Measurements from ENCODE around the gene LMNB1. TPM values are rescaled to one million over a fixed set of nuclear protein-coding genes. Genes with fewer than 3 reads are reported as not detected.
"Not testable (repeated sequence)": the region's sequence is repeated elsewhere in the genome, so short reads cannot be mapped to it uniquely, and the experiment has no call there.

Gene LMNB1
- total RNA-seq, 1 donor from 2014 or later: 223 TPM

GRCh38 chr5:126816649-126817048 is 39.7 kb downstream of the LMNB1 start:
- Mint-ChIP-seq H3K27ac (peak overlapping the region; percentile 52), H3K27me3 (no peaks in the 10 kb centered on the region), H3K9me3 (no peaks in the 10 kb centered on the region), H3K4me3 (no peak overlapping the region), H3K36me3 (ENCODE audit: low read depth) (peaks cover 63% of the 10 kb centered on the region), H3K4me1 (peaks cover 28% of the 10 kb centered on the region)
- intact Hi-C loops (cut with micrococcal nuclease): no loop called here
- DNase-seq: no peak

GRCh38 chr5:126818736-126819135 is 41.8 kb downstream of the LMNB1 start:
- H3K36me3 Mint-ChIP-seq (ENCODE audit: low read depth): peaks cover 66% of the 10 kb centered on the region
- H3K4me1 Mint-ChIP-seq: peaks cover 21% of the 10 kb centered on the region
- H3K4me3 Mint-ChIP-seq: no peak overlapping the region
- no peak overlapping the region for H3K27ac Mint-ChIP-seq
- no peaks in the 10 kb centered on the region for H3K9me3 Mint-ChIP-seq
- DNase-seq: no peak
- no peaks in the 10 kb centered on the region for H3K27me3 Mint-ChIP-seq
- intact Hi-C loops (cut with micrococcal nuclease): no loop called here

GRCh38 chr5:126819253-126819652 is 42.3 kb downstream of the LMNB1 start:
- no peaks in the 10 kb centered on the region for H3K27me3 Mint-ChIP-seq
- no peak overlapping the region for H3K4me3 Mint-ChIP-seq
- no peak overlapping the region for H3K27ac Mint-ChIP-seq
- no peaks in the 10 kb centered on the region for H3K9me3 Mint-ChIP-seq
- peaks cover 60% of the 10 kb centered on the region for H3K36me3 Mint-ChIP-seq (ENCODE audit: low read depth)
- intact Hi-C loops (cut with micrococcal nuclease): no loop called here
- H3K4me1 Mint-ChIP-seq: peaks cover 20% of the 10 kb centered on the region
- no peak for DNase-seq

- Mint-ChIP-seq H3K36me3 (ENCODE audit: low read depth) (peaks cover 67% of the 10 kb centered on the region), H3K4me3 (no peak overlapping the region), H3K4me1 (peaks cover 11% of the 10 kb centered on the region), H3K9me3 (no peaks in the 10 kb centered on the region), H3K27ac (peak overlapping the region; percentile 16), H3K27me3 (no peaks in the 10 kb centered on the region)
- no peak for DNase-seq
- intact Hi-C loops (cut with micrococcal nuclease): loop anchor here (2.0 kb wide), 1 partner anchor 14 kb away; no protein-coding TSS in a partner anchor
These were observed 49.8 kb downstream of the LMNB1 start for GRCh38 chr5:126826619-126827215.

- H3K4me3 Mint-ChIP-seq: no peak overlapping the region
- H3K9me3 Mint-ChIP-seq: no peaks in the 10 kb centered on the region
- H3K27me3 Mint-ChIP-seq: no peaks in the 10 kb centered on the region
- H3K36me3 Mint-ChIP-seq (ENCODE audit: low read depth): peaks cover 64% of the 10 kb centered on the region
- peaks cover 11% of the 10 kb centered on the region for H3K4me1 Mint-ChIP-seq
- intact Hi-C loops (cut with micrococcal nuclease): no loop called here
- no peak for DNase-seq
- peak overlapping the region; percentile 17 for H3K27ac Mint-ChIP-seq
These were observed 52.2 kb downstream of the LMNB1 start for GRCh38 chr5:126829098-126829497.

- Mint-ChIP-seq H3K27me3 (no peaks in the 10 kb centered on the region), H3K9me3 (no peaks in the 10 kb centered on the region), H3K27ac (no peak overlapping the region), H3K36me3 (ENCODE audit: low read depth) (peaks cover 67% of the 10 kb centered on the region), H3K4me1 (peaks cover 11% of the 10 kb centered on the region), H3K4me3 (no peak overlapping the region)
- no peak for DNase-seq
- intact Hi-C loops (cut with micrococcal nuclease): loop anchor here (10.0 kb wide), 1 partner anchor 685 kb away; the partner anchor contains the start of gene PRRC1
These were observed 53.1 kb downstream of the LMNB1 start for GRCh38 chr5:126830061-126830460.

GRCh38 chr5:126831156-126831555 is 54.2 kb downstream of the LMNB1 start:
- DNase-seq: no peak
- no peak overlapping the region for H3K4me3 Mint-ChIP-seq
- H3K27me3 Mint-ChIP-seq: no peaks in the 10 kb centered on the region
- peaks cover 68% of the 10 kb centered on the region for H3K36me3 Mint-ChIP-seq (ENCODE audit: low read depth)
- no peaks in the 10 kb centered on the region for H3K9me3 Mint-ChIP-seq
- peak overlapping the region; percentile 65 for H3K27ac Mint-ChIP-seq
- H3K4me1 Mint-ChIP-seq: peaks cover 11% of the 10 kb centered on the region
- intact Hi-C loops (cut with micrococcal nuclease): loop anchor here (10.0 kb wide), 1 partner anchor 684 kb away; the partner anchor contains the start of gene PRRC1

GRCh38 chr5:126836778-126837177 is 59.8 kb downstream of the LMNB1 start:
- Mint-ChIP-seq H3K9me3 (no peaks in the 10 kb centered on the region), H3K36me3 (ENCODE audit: low read depth) (peaks cover 52% of the 10 kb centered on the region), H3K4me3 (no peak overlapping the region)

GRCh38 chr5:126837242-126837641 is 60.3 kb downstream of the LMNB1 start:
- H3K4me1 Mint-ChIP-seq: peaks cover 4% of the 10 kb centered on the region
- intact Hi-C loops (cut with micrococcal nuclease): loop anchor here (10.0 kb wide), 1 partner anchor 678 kb away; the partner anchor contains the start of gene PRRC1

More at GRCh38 chr5:126836778-126837177, 59.8 kb downstream of the LMNB1 start:
- Mint-ChIP-seq H3K27ac (no peak overlapping the region), H3K27me3 (no peaks in the 10 kb centered on the region), H3K4me1 (peaks cover 4% of the 10 kb centered on the region)
- intact Hi-C loops (cut with micrococcal nuclease): loop anchor here (10.0 kb wide), 1 partner anchor 678 kb away; the partner anchor contains the start of gene PRRC1
- no peak for DNase-seq

GRCh38 chr5:126837906-126838539 is 61.1 kb downstream of the LMNB1 start:
- H3K4me3 Mint-ChIP-seq: no peak overlapping the region
- H3K27ac Mint-ChIP-seq: no peak overlapping the region
- H3K27me3 Mint-ChIP-seq: no peaks in the 10 kb centered on the region
- H3K9me3 Mint-ChIP-seq: no peaks in the 10 kb centered on the region
- H3K4me1 Mint-ChIP-seq: peaks cover 4% of the 10 kb centered on the region
- DNase-seq: no peak
- peaks cover 51% of the 10 kb centered on the region for H3K36me3 Mint-ChIP-seq (ENCODE audit: low read depth)
- intact Hi-C loops (cut with micrococcal nuclease): loop anchor here (10.0 kb wide), 1 partner anchor 677 kb away; the partner anchor contains the start of gene PRRC1

More at GRCh38 chr5:126837242-126837641, 60.3 kb downstream of the LMNB1 start:
- no peak for DNase-seq
- H3K36me3 Mint-ChIP-seq (ENCODE audit: low read depth): peaks cover 52% of the 10 kb centered on the region
- no peaks in the 10 kb centered on the region for H3K9me3 Mint-ChIP-seq
- no peaks in the 10 kb centered on the region for H3K27me3 Mint-ChIP-seq
- no peak overlapping the region for H3K4me3 Mint-ChIP-seq
- no peak overlapping the region for H3K27ac Mint-ChIP-seq

- Mint-ChIP-seq H3K36me3 (ENCODE audit: low read depth) (peaks cover 38% of the 10 kb centered on the region), H3K4me1 (peaks cover 11% of the 10 kb centered on the region)
- H3K9me3 Mint-ChIP-seq, H3K27me3 Mint-ChIP-seq, H3K27ac Mint-ChIP-seq, DNase-seq, H3K4me3 Mint-ChIP-seq: not testable (repeated sequence)
- intact Hi-C loops (cut with micrococcal nuclease): loop anchor here (10.0 kb wide), 1 partner anchor 675 kb away; the partner anchor contains the start of gene PRRC1
These were observed 62.5 kb downstream of the LMNB1 start for GRCh38 chr5:126839407-126839806.

GRCh38 chr5:126843375-126843774 is 66.4 kb downstream of the LMNB1 start:
- H3K4me3 Mint-ChIP-seq; H3K27me3 Mint-ChIP-seq; H3K9me3 Mint-ChIP-seq; intact Hi-C loops (cut with micrococcal nuclease); H3K27ac Mint-ChIP-seq: not testable (repeated sequence)
- H3K4me1 Mint-ChIP-seq: peaks cover 29% of the 10 kb centered on the region
- peaks cover 10% of the 10 kb centered on the region for H3K36me3 Mint-ChIP-seq (ENCODE audit: low read depth)
- peak; percentile 45 for DNase-seq

GRCh38 chr5:126845470-126846070 is 68.6 kb downstream of the LMNB1 start:
- H3K9me3 Mint-ChIP-seq; H3K36me3 Mint-ChIP-seq (ENCODE audit: low read depth); H3K27me3 Mint-ChIP-seq; intact Hi-C loops (cut with micrococcal nuclease): not testable (repeated sequence)
- H3K27ac Mint-ChIP-seq: peak overlapping the region; percentile 83
- H3K4me1 Mint-ChIP-seq: peaks cover 30% of the 10 kb centered on the region
- peak overlapping the region; percentile 28 for H3K4me3 Mint-ChIP-seq
- peak; percentile 80 for DNase-seq

GRCh38 chr5:126846344-126846743 is 69.4 kb downstream of the LMNB1 start:
- DNase-seq: no peak
- Mint-ChIP-seq H3K27me3 (no peaks in the 10 kb centered on the region), H3K4me3 (no peak overlapping the region), H3K27ac (no peak overlapping the region), H3K4me1 (peaks cover 33% of the 10 kb centered on the region), H3K36me3 (ENCODE audit: low read depth) (no peaks in the 10 kb centered on the region), H3K9me3 (no peaks in the 10 kb centered on the region)
- intact Hi-C loops (cut with micrococcal nuclease): no loop called here

Measured in activated CD4-positive, alpha-beta T cell treated with anti-CD3 and anti-CD28 coated beads, Interleukin-2, amount 10 ng/mL, durations not matched to agents 24 days and 14 days (primary cell).